BJ (cell line): Measurements from ENCODE around the gene MPL. TPM values are rescaled to one million over a fixed set of nuclear protein-coding genes. Genes with fewer than 3 reads are reported as not detected.

Experiments
- CTCF ChIA-PET: fragments of 350-600 bp; formaldehyde crosslinking; extraction: SDS; loops from one replicate; lab custom pipeline; 2021; ENCODE audit warnings: antibody characterized with exemption, inconsistent platforms; lab: Yijun Ruan, JAX
- POLR2A ChIA-PET: fragments of 300-600 bp; sonication (Branson Sonifier 250); formaldehyde crosslinking; extraction: SDS; loops from one replicate; lab custom pipeline; 2021; ENCODE audit warnings: antibody characterized with exemption; lab: Charles Lee
- DNase-seq: peaks from one replicate; pipeline ENCODE4 v3.0.0-alpha.2; 2011; ENCODE audit warnings: low read depth
- H3K27me3 ChIP-seq: 2 replicates; pipeline ENCODE4 v1.6.0; 2011; ENCODE audit warnings: low read length; ENCODE audit not compliant: control insufficient read depth, insufficient read depth
- H3K36me3 ChIP-seq: 2 replicates; pipeline ENCODE4 v1.5.1; 2011; ENCODE audit warnings: low read length; ENCODE audit not compliant: control insufficient read depth, insufficient read depth
- H3K4me3 ChIP-seq: 2 replicates; pipeline ENCODE4 v1.5.1; 2011; ENCODE audit warnings: low read depth, mild to moderate bottlenecking, control low read depth, low read length
- polyA plus RNA-seq: library from polyadenylated mRNA; depleted of rRNA; stranded (reverse); fragments of >200 nt; gene quantifications from 2 replicates; pipeline ENCODE4 v1.2.3, GENCODE V29; 2011
- TF ChIP-seq, protein P1 (sequence below): IDR thresholded peaks from 2 replicates; pipeline ENCODE4 v1.5.1; 2011; ENCODE audit warnings: low read depth, mild to moderate bottlenecking, control low read depth, inconsistent platforms, low read length, moderate library complexity; ENCODE audit not compliant: insufficient read depth

MPL gene
- polyA plus RNA-seq, 1 experiment, result not detected

DNA sequence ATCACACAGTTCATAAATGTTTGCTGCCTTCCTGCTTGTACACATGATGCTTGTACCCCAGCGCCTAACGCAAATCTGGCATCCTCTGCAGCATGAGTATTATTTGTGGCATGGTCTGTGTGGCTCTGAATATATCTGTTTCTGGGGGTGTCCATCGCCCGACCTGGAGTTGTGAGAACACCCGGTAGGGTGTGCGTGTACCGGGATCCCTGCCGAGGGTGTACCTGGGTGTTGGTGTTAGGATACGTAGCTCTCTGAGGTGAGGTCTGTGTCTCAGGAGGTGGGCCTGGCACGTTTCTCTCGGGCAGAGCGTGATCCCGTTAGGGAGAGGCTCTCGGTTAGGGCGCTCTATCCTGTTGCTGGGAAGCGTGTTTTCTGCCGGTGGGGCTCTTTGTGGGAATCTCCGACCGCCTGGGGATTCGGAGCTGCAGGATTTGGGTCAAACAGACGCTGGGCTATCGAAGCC is 10.8 kb downstream of the MPL start:
- peaks cover 7% of the 10 kb centered on the region for H3K27me3 ChIP-seq
- POLR2A ChIA-PET, result no interaction called here
- TF ChIP-seq, protein P1, sequence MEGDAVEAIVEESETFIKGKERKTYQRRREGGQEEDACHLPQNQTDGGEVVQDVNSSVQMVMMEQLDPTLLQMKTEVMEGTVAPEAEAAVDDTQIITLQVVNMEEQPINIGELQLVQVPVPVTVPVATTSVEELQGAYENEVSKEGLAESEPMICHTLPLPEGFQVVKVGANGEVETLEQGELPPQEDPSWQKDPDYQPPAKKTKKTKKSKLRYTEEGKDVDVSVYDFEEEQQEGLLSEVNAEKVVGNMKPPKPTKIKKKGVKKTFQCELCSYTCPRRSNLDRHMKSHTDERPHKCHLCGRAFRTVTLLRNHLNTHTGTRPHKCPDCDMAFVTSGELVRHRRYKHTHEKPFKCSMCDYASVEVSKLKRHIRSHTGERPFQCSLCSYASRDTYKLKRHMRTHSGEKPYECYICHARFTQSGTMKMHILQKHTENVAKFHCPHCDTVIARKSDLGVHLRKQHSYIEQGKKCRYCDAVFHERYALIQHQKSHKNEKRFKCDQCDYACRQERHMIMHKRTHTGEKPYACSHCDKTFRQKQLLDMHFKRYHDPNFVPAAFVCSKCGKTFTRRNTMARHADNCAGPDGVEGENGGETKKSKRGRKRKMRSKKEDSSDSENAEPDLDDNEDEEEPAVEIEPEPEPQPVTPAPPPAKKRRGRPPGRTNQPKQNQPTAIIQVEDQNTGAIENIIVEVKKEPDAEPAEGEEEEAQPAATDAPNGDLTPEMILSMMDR, result no peak
- DNase-seq, result no peak
- peak overlapping the region; percentile 49 for H3K4me3 ChIP-seq
- CTCF ChIA-PET, result interaction anchor here (0.8 to 1.4 kb wide), 2 partner anchors 9 to 121 kb away, joined by 3 read pairs; no protein-coding TSS in a partner anchor
- H3K36me3 ChIP-seq, result no peaks in the 10 kb centered on the region

DNA sequence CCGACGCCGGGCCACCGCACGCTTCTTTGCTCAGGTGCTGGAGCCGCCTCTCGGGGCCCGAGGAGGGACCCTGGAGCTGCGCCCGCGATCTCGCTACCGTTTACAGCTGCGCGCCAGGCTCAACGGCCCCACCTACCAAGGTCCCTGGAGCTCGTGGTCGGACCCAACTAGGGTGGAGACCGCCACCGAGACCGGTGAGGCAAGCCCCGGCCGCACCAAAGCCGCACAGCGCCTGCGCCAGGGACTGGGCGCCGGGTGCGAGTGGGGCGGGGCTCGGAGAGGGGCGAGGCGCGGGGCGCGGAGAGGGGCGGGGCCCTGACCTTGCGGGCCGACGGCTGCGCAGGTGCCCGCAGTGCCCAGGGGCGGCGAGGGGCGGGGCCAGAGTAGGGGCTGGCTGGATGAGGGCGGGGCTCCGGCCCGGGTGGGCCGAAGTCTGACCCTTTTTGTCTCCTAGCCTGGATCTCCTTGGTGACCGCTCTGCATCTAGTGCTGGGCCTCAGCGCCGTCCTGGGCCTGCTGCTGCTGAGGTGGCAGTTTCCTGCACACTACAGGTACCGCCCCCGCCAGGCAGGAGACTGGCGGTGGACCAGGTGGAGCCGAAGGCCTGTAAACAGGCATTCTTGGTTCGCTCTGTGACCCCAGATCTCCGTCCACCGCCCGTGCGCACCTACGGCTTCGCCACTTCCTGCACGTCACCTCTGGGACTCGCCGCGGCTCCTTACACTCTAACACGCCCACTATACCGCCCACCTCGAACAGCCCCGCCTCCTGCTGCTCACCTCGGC is 11.4 kb downstream of the MPL start:
- POLR2A ChIA-PET, result no interaction called here
- CTCF ChIA-PET, result interaction anchor here (0.8 to 1.4 kb wide), 3 partner anchors 9 to 122 kb away, joined by 3 read pairs; partner anchors contain the start of gene CDC20
- Histone ChIP-seq H3K4me3 (peak overlapping the region; percentile 49), H3K27me3 (peaks cover 7% of the 10 kb centered on the region), H3K36me3 (no peaks in the 10 kb centered on the region)
- TF ChIP-seq, protein P1, result no peak
- no peak for DNase-seq

DNA sequence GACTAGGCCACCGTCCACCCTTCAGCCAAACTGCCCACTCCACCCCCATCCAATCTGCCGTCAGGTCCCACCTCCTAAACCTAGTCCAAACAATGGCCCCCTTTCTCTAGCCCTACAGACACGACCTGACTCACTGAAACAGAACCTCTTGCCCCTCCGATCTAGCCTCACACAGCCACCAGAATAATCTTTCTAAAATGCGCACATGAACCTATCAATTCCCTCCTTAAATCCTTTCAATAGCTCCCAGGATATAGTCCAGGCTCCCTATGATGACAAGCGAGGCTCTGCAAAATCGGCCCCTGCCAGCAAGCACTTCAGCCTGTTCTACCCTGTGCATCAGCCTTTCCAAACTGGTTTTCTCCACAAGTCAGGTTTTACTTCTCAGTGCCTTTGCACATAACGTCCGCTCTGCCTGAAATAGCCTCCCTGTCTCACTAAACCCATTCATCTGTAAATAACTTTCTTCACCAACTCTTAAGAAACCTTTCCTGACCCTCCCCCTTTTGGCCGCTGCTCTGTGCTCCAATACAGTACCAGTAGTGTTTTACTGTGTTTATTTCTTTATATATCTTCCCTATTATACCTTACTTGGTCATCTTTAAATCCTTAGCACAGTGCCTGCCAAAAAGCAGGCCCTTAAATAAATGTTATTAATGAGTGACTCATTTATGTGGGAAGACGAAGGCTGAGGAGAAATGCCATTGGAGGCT is 12.1 kb downstream of the MPL start:
- CTCF ChIA-PET, result interaction anchor here (0.8 to 1.4 kb wide), 2 partner anchors 9 to 123 kb away, joined by 3 read pairs; partner anchors contain the start of gene CDC20
- DNase-seq, result no peak
- POLR2A ChIA-PET, result no interaction called here
- H3K36me3 ChIP-seq, result no peaks in the 10 kb centered on the region; the same call in 1 of the 2 replicates
- peaks cover 7% of the 10 kb centered on the region for H3K27me3 ChIP-seq
- TF ChIP-seq, protein P1, result no peak
- peak overlapping the region; percentile 49 for H3K4me3 ChIP-seq

DNA sequence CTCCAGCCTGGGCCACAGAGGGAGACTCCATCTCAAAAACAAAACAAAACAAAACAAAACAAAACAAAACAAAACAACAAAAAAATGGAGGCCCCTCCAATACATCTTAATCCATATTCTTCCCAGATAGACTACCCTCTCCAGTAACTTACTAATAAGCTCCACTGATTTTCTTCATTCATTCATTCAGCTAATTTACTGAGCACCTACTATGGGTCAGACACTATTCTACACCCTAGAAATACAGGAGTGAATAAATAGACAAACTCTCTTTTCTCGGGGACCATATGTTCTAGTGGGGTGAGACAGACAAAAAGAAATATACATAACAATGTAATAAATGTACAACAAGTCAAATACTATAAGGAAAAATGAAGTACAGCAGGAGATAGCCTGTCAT is 13.4 kb downstream of the MPL start:
- DNase-seq, result no peak
- ChIA-PET CTCF (no interaction called here), POLR2A (no interaction called here)
- TF ChIP-seq, protein P1, result no peak
- no peak overlapping the region for H3K4me3 ChIP-seq
- peaks cover 6% of the 10 kb centered on the region for H3K27me3 ChIP-seq
- no peaks in the 10 kb centered on the region; the same call in 1 of the 2 replicates for H3K36me3 ChIP-seq
